ENCODE results near the gene MBD4. TPM values are rescaled to one million over a fixed set of nuclear protein-coding genes. Genes with fewer than 3 reads are reported as not detected.

The MBD4 gene
- total RNA-seq, 1 experiment from 2014 or later = 15.7 TPM

- TF ChIP-seq CTCF (IDR thresholded peaks at IDR 0.05 in 2 of 3, conservative IDR thresholded peaks at IDR 0.05 in 1 of 3; ENCODE audit: borderline replicate concordance in 1 of 3, insufficient read depth in 1 of 3, low read depth in 2 of 3, low read length in 2 of 3) (peak in 2 of 3 experiments; percentile 46 to 54; a peak in 4 of 6 replicates), ZBTB33 (IDR thresholded peaks at IDR 0.05; ENCODE audit: extremely low read depth, insufficient replicate concordance, low read length) (no peak)
- ChIA-PET CTCF (no interaction called here), POLR2A (no interaction called here), RAD21 (ENCODE audit: low non-redundant PET in 1 of 2, low total read pairs in 2 of 2, uncharacterized antibody in 2 of 2, unreplicated experiment in 2 of 2) (interaction anchor here in 1 of 2 experiments (0.8 kb wide), 1 partner anchor 99 kb away, joined by 3 read pairs; no protein-coding TSS in a partner anchor)
- Histone ChIP-seq H3K4me2 (ENCODE audit: low read length) (no peak overlapping the region), H3K9me2 (ENCODE audit: insufficient read depth) (no peaks in the 10 kb centered on the region), H4K20me1 (ENCODE audit: insufficient read depth) (no peaks in the 10 kb centered on the region), H3K79me2 (ENCODE audit: insufficient read depth, low read length) (no peaks in the 10 kb centered on the region), H3K9me3 (ENCODE audit: control insufficient read depth in 1 of 2, insufficient read depth in 1 of 2, low read depth in 1 of 2, low read length in 2 of 2) (no peaks in the 10 kb centered on the region), H3K27ac (ENCODE audit: low read depth, low read length) (no peak overlapping the region), H3K4me1 (ENCODE audit: control insufficient read depth in 1 of 2, insufficient read depth in 2 of 2, low read length in 2 of 2) (no peaks in the 10 kb centered on the region), H3K4me3 (replicated peaks in 1 of 2; ENCODE audit: low read depth in 1 of 2, low read length in 2 of 2) (no peak overlapping the region), H2AFZ (ENCODE audit: low read depth, low read length, poor library complexity, severe bottlenecking) (no peak overlapping the region), H3K9ac (ENCODE audit: low read length) (no peak overlapping the region), H3K36me3 (ENCODE audit: control insufficient read depth in 1 of 2, insufficient read depth in 2 of 2, low read length in 2 of 2) (peaks cover 0 to 2% of the 10 kb centered on the region in 2 experiments; a peak in 1 of 4 replicates), H3K27me3 (ENCODE audit: insufficient read depth, low read length) (no peaks in the 10 kb centered on the region)
- BruUV-seq (replicated peaks) = no TSS peak
- intact Hi-C loops (cut with micrococcal nuclease) = no loop called here
- peak; percentile 88 for ATAC-seq
- DNase-seq (ENCODE audit: low read depth, low spot score) = no peak
Measured at GRCh38 chr3:129482721-129483120, 43.0 kb upstream of the MBD4 start.

- Histone ChIP-seq H3K27me3 (ENCODE audit: insufficient read depth, low read length) (no peaks in the 10 kb centered on the region), H3K9me3 (ENCODE audit: control insufficient read depth in 1 of 2, insufficient read depth in 1 of 2, low read depth in 1 of 2, low read length in 2 of 2) (no peaks in the 10 kb centered on the region), H3K27ac (ENCODE audit: low read depth, low read length) (no peak overlapping the region), H4K20me1 (ENCODE audit: insufficient read depth) (no peaks in the 10 kb centered on the region), H3K4me1 (ENCODE audit: control insufficient read depth in 1 of 2, insufficient read depth in 2 of 2, low read length in 2 of 2) (no peaks in the 10 kb centered on the region), H3K36me3 (ENCODE audit: control insufficient read depth in 1 of 2, insufficient read depth in 2 of 2, low read length in 2 of 2) (peaks cover 0 to 5% of the 10 kb centered on the region in 2 experiments; a peak in 1 of 4 replicates), H3K79me2 (ENCODE audit: insufficient read depth, low read length) (no peaks in the 10 kb centered on the region), H2AFZ (ENCODE audit: low read depth, low read length, poor library complexity, severe bottlenecking) (no peak overlapping the region), H3K9ac (ENCODE audit: low read length) (no peak overlapping the region), H3K4me3 (replicated peaks in 1 of 2; ENCODE audit: low read depth in 1 of 2, low read length in 2 of 2) (no peak overlapping the region), H3K4me2 (ENCODE audit: low read length) (no peak overlapping the region), H3K9me2 (ENCODE audit: insufficient read depth) (no peaks in the 10 kb centered on the region)
- ChIA-PET RAD21 (ENCODE audit: low non-redundant PET in 1 of 2, low total read pairs in 2 of 2, uncharacterized antibody in 2 of 2, unreplicated experiment in 2 of 2) (interaction anchor here in 1 of 2 experiments (0.8 kb wide), 1 partner anchor 98 kb away, joined by 3 read pairs; no protein-coding TSS in a partner anchor), POLR2A (no interaction called here), CTCF (no interaction called here)
- intact Hi-C loops (cut with micrococcal nuclease) = no loop called here
- DNase-seq (ENCODE audit: low read depth, low spot score) = no peak
- no TSS peak for BruUV-seq (replicated peaks)
- no peak for ATAC-seq
- TF ChIP-seq MAX (IDR thresholded peaks at IDR 0.05) (no peak), CTCF (IDR thresholded peaks at IDR 0.05 in 2 of 3, conservative IDR thresholded peaks at IDR 0.05 in 1 of 3; ENCODE audit: borderline replicate concordance in 1 of 3, insufficient read depth in 1 of 3, low read depth in 2 of 3, low read length in 2 of 3) (no peak), ZNF274 (IDR thresholded peaks at IDR 0.05; ENCODE audit: low read depth, low read length) (no peak), EZH2phosphoT487 (IDR thresholded peaks at IDR 0.05; ENCODE audit: borderline replicate concordance) (no peak), YY1 (IDR thresholded peaks at IDR 0.05; ENCODE audit: extremely low read depth, insufficient replicate concordance, low read depth, low read length) (no peak)
Measured at GRCh38 chr3:129481766-129482332, 42.1 kb upstream of the MBD4 start.

Data from HCT116 (cell line).